ENCODE results near the gene E2F8.

Gene E2F8

DNA sequence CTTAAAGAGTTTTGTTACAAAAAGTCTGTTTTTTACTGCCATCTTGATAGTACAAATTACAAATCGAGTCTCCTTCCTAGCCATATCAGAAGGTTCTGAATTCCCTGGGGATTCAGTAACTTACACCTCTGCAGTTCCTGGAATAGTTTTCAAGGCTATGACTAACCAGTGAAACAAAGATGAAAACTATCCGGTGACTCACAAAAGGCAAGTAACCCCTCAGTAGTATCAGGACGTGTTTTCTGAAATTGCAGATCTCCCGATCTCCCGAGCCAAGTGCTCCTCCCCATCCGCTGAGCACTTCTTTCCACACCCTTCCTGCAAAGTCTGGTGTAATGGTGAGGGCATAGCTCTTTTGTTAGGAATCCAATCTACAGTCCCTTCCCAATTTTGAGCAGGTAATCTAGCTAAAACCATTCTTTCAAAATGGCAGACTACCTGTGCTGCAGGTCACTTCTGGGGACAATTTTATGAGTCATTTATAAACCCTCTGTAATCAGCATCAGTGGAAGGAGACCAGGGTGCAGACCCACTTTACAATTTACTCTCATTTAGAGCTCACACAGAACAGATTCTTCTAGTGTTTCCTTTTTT is 7.7 kb downstream of the E2F8 start:
- peak; percentile 31 for DNase-seq (ENCODE audit: low read depth, low spot score)
- H3K4me3 ChIP-seq (ENCODE audit: low read depth, low read length): no peak overlapping the region
- TF ChIP-seq, protein P1, sequence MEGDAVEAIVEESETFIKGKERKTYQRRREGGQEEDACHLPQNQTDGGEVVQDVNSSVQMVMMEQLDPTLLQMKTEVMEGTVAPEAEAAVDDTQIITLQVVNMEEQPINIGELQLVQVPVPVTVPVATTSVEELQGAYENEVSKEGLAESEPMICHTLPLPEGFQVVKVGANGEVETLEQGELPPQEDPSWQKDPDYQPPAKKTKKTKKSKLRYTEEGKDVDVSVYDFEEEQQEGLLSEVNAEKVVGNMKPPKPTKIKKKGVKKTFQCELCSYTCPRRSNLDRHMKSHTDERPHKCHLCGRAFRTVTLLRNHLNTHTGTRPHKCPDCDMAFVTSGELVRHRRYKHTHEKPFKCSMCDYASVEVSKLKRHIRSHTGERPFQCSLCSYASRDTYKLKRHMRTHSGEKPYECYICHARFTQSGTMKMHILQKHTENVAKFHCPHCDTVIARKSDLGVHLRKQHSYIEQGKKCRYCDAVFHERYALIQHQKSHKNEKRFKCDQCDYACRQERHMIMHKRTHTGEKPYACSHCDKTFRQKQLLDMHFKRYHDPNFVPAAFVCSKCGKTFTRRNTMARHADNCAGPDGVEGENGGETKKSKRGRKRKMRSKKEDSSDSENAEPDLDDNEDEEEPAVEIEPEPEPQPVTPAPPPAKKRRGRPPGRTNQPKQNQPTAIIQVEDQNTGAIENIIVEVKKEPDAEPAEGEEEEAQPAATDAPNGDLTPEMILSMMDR (IDR thresholded peaks at IDR 0.05; ENCODE audit: insufficient read depth, low read length, missing control alignments): no peak
- POLR2A ChIA-PET: no interaction called here
- CTCF ChIA-PET: interaction anchor here (1.8 to 2.8 kb wide), 2 partner anchors 27 to 156 kb away, joined by 4 to 11 read pairs; no protein-coding TSS in a partner anchor

- TF ChIP-seq, protein P1 (IDR thresholded peaks at IDR 0.05; ENCODE audit: insufficient read depth, low read length, missing control alignments): no peak
Measured at GRCh38 chr11:19229671-19230070, 11.1 kb downstream of the E2F8 start.

GRCh38 chr11:19228968-19229367 is 11.8 kb downstream of the E2F8 start:
- H3K4me3 ChIP-seq (ENCODE audit: low read depth, low read length): no peak overlapping the region
- no peak for DNase-seq (ENCODE audit: low read depth, low spot score)
- ChIA-PET CTCF (no interaction called here), POLR2A (no interaction called here)
- TF ChIP-seq, protein P1 (IDR thresholded peaks at IDR 0.05; ENCODE audit: insufficient read depth, low read length, missing control alignments): no peak

More at GRCh38 chr11:19229671-19230070, 11.1 kb downstream of the E2F8 start:
- ChIA-PET POLR2A (no interaction called here), CTCF (interaction anchor here (1.3 kb wide), 1 partner anchor 30 kb away, joined by 3 read pairs; no protein-coding TSS in a partner anchor)
- H3K4me3 ChIP-seq (ENCODE audit: low read depth, low read length): no peak overlapping the region
- DNase-seq (ENCODE audit: low read depth, low spot score): no peak

DNA sequence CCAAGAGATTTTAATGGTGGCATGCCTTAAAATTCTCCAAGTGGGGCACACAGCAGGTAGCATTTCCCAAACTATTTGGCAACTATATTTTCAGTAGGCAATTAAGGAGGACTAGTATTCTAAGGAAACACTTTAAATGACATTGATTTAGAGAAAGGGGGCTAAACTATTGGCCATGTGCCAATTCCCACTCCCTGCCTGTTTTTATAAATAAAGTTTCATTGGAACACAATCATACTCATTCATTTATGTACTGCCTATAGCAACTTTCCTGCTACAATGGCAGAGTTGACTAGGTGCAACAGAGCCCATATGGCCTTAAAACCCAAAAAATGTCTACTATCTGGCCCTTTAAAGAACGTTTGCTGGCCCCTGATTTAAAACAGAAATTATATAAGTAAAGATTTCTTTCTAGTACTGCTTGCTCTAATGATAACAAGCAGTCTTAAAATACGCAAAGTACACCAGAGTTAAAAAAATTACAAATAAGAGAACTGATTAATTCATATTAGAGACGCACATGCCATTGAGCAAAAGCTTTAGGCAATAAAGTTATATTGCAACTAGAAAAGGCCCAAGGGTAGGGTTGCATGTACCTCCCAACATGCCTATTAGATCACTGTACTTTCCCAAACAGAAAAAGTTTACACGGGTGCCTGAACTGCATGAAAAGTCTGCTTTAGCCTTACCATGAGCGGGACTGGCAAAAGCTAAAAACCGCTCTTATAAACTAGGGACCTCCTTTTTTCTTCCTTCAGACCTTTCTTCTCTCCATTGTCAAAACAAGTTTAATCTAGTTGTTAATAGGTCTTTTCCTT is 14.2 kb downstream of the E2F8 start:
- TF ChIP-seq, protein P1 (IDR thresholded peaks at IDR 0.05; ENCODE audit: insufficient read depth, low read length, missing control alignments): no peak
- CTCF ChIA-PET: interaction anchor here (1.2 kb wide), 1 partner anchor 150 kb away, joined by 3 read pairs; no protein-coding TSS in a partner anchor

GRCh38 chr11:19225581-19225980 is 15.2 kb downstream of the E2F8 start:
- no peak for DNase-seq (ENCODE audit: low read depth, low spot score)
- TF ChIP-seq, protein P1 (IDR thresholded peaks at IDR 0.05; ENCODE audit: insufficient read depth, low read length, missing control alignments): no peak
- POLR2A ChIA-PET: no interaction called here
- CTCF ChIA-PET: no interaction called here
- H3K4me3 ChIP-seq (ENCODE audit: low read depth, low read length): no peak overlapping the region

More for the DNA sequence above, 14.2 kb downstream of the E2F8 start:
- POLR2A ChIA-PET: no interaction called here
- H3K4me3 ChIP-seq (ENCODE audit: low read depth, low read length): no peak overlapping the region
- no peak for DNase-seq (ENCODE audit: low read depth, low spot score)

DNA sequence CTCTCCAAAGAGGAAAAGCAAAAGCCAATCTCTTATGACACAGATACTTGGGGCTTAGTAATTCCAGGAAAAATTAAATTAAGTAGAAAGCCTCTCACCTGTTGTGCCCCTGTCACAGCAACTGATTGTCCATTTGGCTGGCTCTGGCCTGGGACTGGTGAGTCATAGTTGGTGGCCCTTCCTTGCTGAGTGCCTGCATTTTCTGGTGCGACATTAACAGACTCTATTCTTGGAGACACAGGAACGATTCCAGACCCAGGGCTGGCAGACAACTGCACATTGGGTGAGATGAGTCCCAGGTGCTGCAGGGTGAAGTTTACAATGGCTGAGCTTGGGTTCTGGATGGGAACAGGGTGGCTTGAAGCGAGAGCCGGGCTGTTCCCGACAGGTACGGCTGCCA is 15.6 kb downstream of the E2F8 start:
- DNase-seq (ENCODE audit: low read depth, low spot score): no peak
- H3K4me3 ChIP-seq (ENCODE audit: low read depth, low read length): no peak overlapping the region
- TF ChIP-seq, protein P1 (IDR thresholded peaks at IDR 0.05; ENCODE audit: insufficient read depth, low read length, missing control alignments): no peak
- POLR2A ChIA-PET: no interaction called here
- CTCF ChIA-PET: no interaction called here

All from AG04449 (cell line).